Glutamatergic neuron (in vitro differentiated cells): Measurements from ENCODE around the gene CA7. TPM values are rescaled to one million over a fixed set of nuclear protein-coding genes. Genes with fewer than 3 reads are reported as not detected.
A peak's percentile ranks its signal among the peaks of the same experiment; 100 is the strongest.

Experiments used
- DNase-seq: peaks from one replicate; pipeline ENCODE4 v3.0.0; 2022
- H3K27ac Mint-ChIP-seq: one replicate; pipeline ENCODE4 v1.8.0; 2020; ENCODE audit warnings: mild to moderate bottlenecking, mixed read lengths, inconsistent platforms; ENCODE audit not compliant: unreplicated experiment
- H3K27me3 Mint-ChIP-seq: one replicate; pipeline ENCODE4 v1.8.0; 2020; ENCODE audit warnings: mild to moderate bottlenecking, moderate library complexity, mixed read lengths, inconsistent platforms; ENCODE audit not compliant: unreplicated experiment
- H3K36me3 Mint-ChIP-seq: one replicate; pipeline ENCODE4 v1.8.0; 2020; ENCODE audit warnings: mild to moderate bottlenecking, mixed read lengths, inconsistent platforms; ENCODE audit not compliant: unreplicated experiment
- H3K4me1 Mint-ChIP-seq: one replicate; pipeline ENCODE4 v1.8.0; 2020; ENCODE audit warnings: mild to moderate bottlenecking, low read depth, mixed read lengths, inconsistent platforms; ENCODE audit not compliant: unreplicated experiment
- H3K4me3 Mint-ChIP-seq: one replicate; pipeline ENCODE4 v1.8.0; 2020; ENCODE audit warnings: mild to moderate bottlenecking, mixed read lengths, inconsistent platforms; ENCODE audit not compliant: unreplicated experiment
- H3K9me3 Mint-ChIP-seq: one replicate; pipeline ENCODE4 v1.8.0; 2020; ENCODE audit warnings: mild to moderate bottlenecking, moderate library complexity, mixed read lengths, inconsistent platforms; ENCODE audit not compliant: unreplicated experiment
- CTCF ChIP-seq: fragments of 200-600 bp; sonication (generic); IDR thresholded peaks from one replicate; pipeline ENCODE4 v1.5.0; 2021; ENCODE audit not compliant: partially characterized antibody, unreplicated experiment
- total RNA-seq: library from RNA; stranded (reverse); fragmentation: NEBNext Ultra II Directional; extraction: Animal tissue kit (Norgen Biotek cat#: 25700); gene quantifications from one replicate; pipeline ENCODE4 v1.2.1, GENCODE V29; 2021; ENCODE audit not compliant: unreplicated experiment

Gene CA7
- total RNA-seq, 1 donor from 2014 or later = 0.64 TPM

GRCh38 chr16:66851166-66851964 lies 7.2 kb downstream of the CA7 start:
- TF ChIP-seq CTCF = no peak
- Mint-ChIP-seq H3K36me3 (no peaks in the 10 kb centered on the region), H3K4me3 (no peak overlapping the region), H3K27ac (peak overlapping the region; percentile 52), H3K4me1 (peaks cover 1% of the 10 kb centered on the region), H3K9me3 (peaks cover 4% of the 10 kb centered on the region), H3K27me3 (peaks cover 1% of the 10 kb centered on the region)
- DNase-seq = no peak

- H3K36me3 Mint-ChIP-seq = no peaks in the 10 kb centered on the region
- no peak for TF ChIP-seq CTCF
- peaks cover 1% of the 10 kb centered on the region for H3K27me3 Mint-ChIP-seq
- peaks cover 4% of the 10 kb centered on the region for H3K9me3 Mint-ChIP-seq
- no peaks in the 10 kb centered on the region for H3K4me1 Mint-ChIP-seq
- H3K4me3 Mint-ChIP-seq = no peak overlapping the region
- H3K27ac Mint-ChIP-seq = no peak overlapping the region
- DNase-seq = no peak
Observed at GRCh38 chr16:66853261-66854139, 9.3 kb downstream of the CA7 start.

- DNase-seq = no peak
- Mint-ChIP-seq H3K4me1 (no peaks in the 10 kb centered on the region), H3K36me3 (no peaks in the 10 kb centered on the region), H3K9me3 (peaks cover 4% of the 10 kb centered on the region), H3K27ac (no peak overlapping the region), H3K4me3 (no peak overlapping the region), H3K27me3 (peaks cover 2% of the 10 kb centered on the region)
- no peak for TF ChIP-seq CTCF
Observed at GRCh38 chr16:66856184-66856730, 12.0 kb downstream of the CA7 start.

GRCh38 chr16:66856801-66857200 lies 12.6 kb downstream of the CA7 start:
- peak overlapping the region; percentile 39 for H3K27ac Mint-ChIP-seq
- H3K4me3 Mint-ChIP-seq = no peak overlapping the region
- TF ChIP-seq CTCF = no peak
- no peak for DNase-seq
- H3K36me3 Mint-ChIP-seq = no peaks in the 10 kb centered on the region
- peaks cover 4% of the 10 kb centered on the region for H3K9me3 Mint-ChIP-seq
- H3K4me1 Mint-ChIP-seq = no peaks in the 10 kb centered on the region
- peaks cover 2% of the 10 kb centered on the region for H3K27me3 Mint-ChIP-seq
